GM18511 (cell line): ENCODE data around the gene TCF19.
A peak's percentile ranks its signal among the peaks of the same experiment; 100 is the strongest.

ENCODE experiments used
- ATAC-seq: cut with Tn5 transposase; IDR thresholded peaks from one replicate; pipeline ENCODE4 v1.9.1; 2021; ENCODE audit warnings: mild to moderate bottlenecking, moderate library complexity; ENCODE audit not compliant: unreplicated experiment

TCF19 gene

GRCh38 chr6:31158140-31158862 is at the start of gene TCF19:
TCF19 (plus strand) TSS chr6:31158589; CDS start chr6:31159470, 881 bp downstream.
- peak; percentile 90 for ATAC-seq

- ATAC-seq, result no peak
These were observed 47.4 kb upstream of the TCF19 start for GRCh38 chr6:31110825-31111582.

- no peak for ATAC-seq
These were observed 46.7 kb upstream of the TCF19 start for GRCh38 chr6:31111712-31112111.

GRCh38 chr6:31112478-31112877 is 45.9 kb upstream of the TCF19 start, which contains the start of gene C6orf15:
C6orf15 (minus strand) TSS chr6:31112575; CDS start chr6:31112555, 20 bp downstream.
- no peak for ATAC-seq

GRCh38 chr6:31113861-31114540 is 44.4 kb upstream of the TCF19 start:
- ATAC-seq, result no peak

- no peak for ATAC-seq
These were observed 43.9 kb upstream of the TCF19 start, which contains the start of gene PSORS1C1 for GRCh38 chr6:31114541-31114878. PSORS1C1 (plus strand) TSS chr6:31114800; CDS start chr6:31129633, 14,833 bp downstream.

GRCh38 chr6:31114970-31115849 is 43.2 kb upstream of the TCF19 start:
- no peak for ATAC-seq

- no peak for ATAC-seq
These were observed 42.3 kb upstream of the TCF19 start for GRCh38 chr6:31115941-31116560.

GRCh38 chr6:31116661-31117385 is 41.6 kb upstream of the TCF19 start:
- no peak for ATAC-seq

- ATAC-seq, result no peak
These were observed 40.2 kb upstream of the TCF19 start for GRCh38 chr6:31118178-31118577.

- ATAC-seq, result no peak
These were observed 38.1 kb upstream of the TCF19 start, which contains the start of gene CDSN for GRCh38 chr6:31120151-31120915. CDSN (minus strand) TSS chr6:31120446; CDS start chr6:31120419, 27 bp downstream.

GRCh38 chr6:31121131-31121790 is 37.1 kb upstream of the TCF19 start:
- ATAC-seq, result no peak

- no peak for ATAC-seq
These were observed 35.3 kb upstream of the TCF19 start for GRCh38 chr6:31122791-31123706.

GRCh38 chr6:31125162-31125561 is 33.2 kb upstream of the TCF19 start:
- ATAC-seq, result no peak

- ATAC-seq, result no peak
These were observed 32.6 kb upstream of the TCF19 start for GRCh38 chr6:31125586-31126363.
